HepG2 (cell line): ENCODE results near the gene ENTPD2. TPM values are rescaled to one million over a fixed set of nuclear protein-coding genes. Genes with fewer than 3 reads are reported as not detected.

ENCODE experiments used
- CBX2 ChIP-seq, 2 experiments: fragments of 200-600 bp in 1 of 2; sonication (generic); formaldehyde crosslinking in 1 of 2; IDR thresholded peaks; 2 replicates each; pipeline versions ENCODE4 v1.7.0 to v1.8.1; 2018 to 2022; ENCODE audit warnings: low read depth in 2 of 2, low read length in 1 of 2, mild to moderate bottlenecking in 1 of 2, missing genetic modification reagents in 1 of 2
- HDAC1 ChIP-seq: sonication (generic); formaldehyde crosslinking; IDR thresholded peaks from 2 replicates; pipeline ENCODE4 v1.5.1; 2020; ENCODE audit warnings: mild to moderate bottlenecking, missing genetic modification reagents
- HOMEZ ChIP-seq: IDR thresholded peaks from 2 replicates; pipeline ENCODE4 v1.6.1; 2016; ENCODE audit warnings: low read depth
- KLF6 ChIP-seq: IDR thresholded peaks from 2 replicates; pipeline ENCODE4 v1.8.0; 2016; ENCODE audit warnings: missing biosample characterization, missing genetic modification reagents
- SIX1 ChIP-seq: sonication (generic); formaldehyde crosslinking; IDR thresholded peaks from 2 replicates; pipeline ENCODE4 v1.4.0; 2020; ENCODE audit warnings: missing genetic modification reagents, borderline replicate concordance
- SKIL ChIP-seq: sonication (generic); formaldehyde crosslinking; IDR thresholded peaks from 2 replicates; pipeline ENCODE4 v1.8.0; 2022; ENCODE audit warnings: missing genetic modification reagents, mild to moderate bottlenecking, moderate library complexity, borderline replicate concordance
- SP140L ChIP-seq: sonication (generic); formaldehyde crosslinking; IDR thresholded peaks from 2 replicates; pipeline ENCODE4 v1.4.0; 2020; ENCODE audit warnings: missing genetic modification reagents, borderline replicate concordance
- ZFYVE20 ChIP-seq: sonication (generic); formaldehyde crosslinking; IDR thresholded peaks from 2 replicates; pipeline ENCODE4 v1.8.0; 2023; ENCODE audit warnings: low read depth, mild to moderate bottlenecking, moderate library complexity, missing genetic modification reagents, borderline replicate concordance
- ZKSCAN1 ChIP-seq: fragments of 150-350 bp; IDR thresholded peaks from 2 replicates; pipeline ENCODE4 v1.6.1; 2014; ENCODE audit warnings: low read length
- ZNF530 ChIP-seq: sonication (generic); formaldehyde crosslinking; IDR thresholded peaks from 2 replicates; pipeline ENCODE4 v1.5.0; 2020; ENCODE audit warnings: low read depth, mild to moderate bottlenecking, missing genetic modification reagents
- ZNF546 ChIP-seq: sonication (generic); formaldehyde crosslinking; conservative IDR thresholded peaks from 2 replicates; pipeline ENCODE4 v1.8.1; 2023; ENCODE audit warnings: mild to moderate bottlenecking, missing genetic modification reagents
- ZNF598 ChIP-seq: sonication (generic); formaldehyde crosslinking; IDR thresholded peaks from 2 replicates; pipeline ENCODE4 v1.5.1; 2020; ENCODE audit warnings: mild to moderate bottlenecking, missing genetic modification reagents, borderline replicate concordance
- ZNF619 ChIP-seq: sonication (generic); formaldehyde crosslinking; IDR thresholded peaks from 2 replicates; pipeline ENCODE4 v1.4.0; 2020; ENCODE audit warnings: mild to moderate bottlenecking, missing genetic modification reagents
- polyA plus RNA-seq, 8 experiments: library from polyadenylated mRNA; depleted of rRNA in 3 of 8; stranded (reverse) in 7 of 8; unstranded in 1 of 8; fragments of >200 nt; fragmentation: Illumina TruSeq in 4 of 8; extraction: Trizol in 4 of 8; gene quantifications; 2 replicates each; pipeline versions ENCODE4 v1.2.1 to v1.2.3, GENCODE V29; 2011 to 2016; ENCODE audit warnings: low read depth in 4 of 8, missing spikeins in 1 of 8, mixed read lengths in 1 of 8; ENCODE audit not compliant: insufficient read depth in 1 of 8
- total RNA-seq, 5 experiments: library from RNA; depleted of rRNA; stranded (reverse); fragments of >200 nt; fragmentation: Illumina TruSeq; extraction: Trizol; gene quantifications; 2 replicates each; pipeline ENCODE4 v1.2.3, GENCODE V29; 2016; ENCODE audit warnings: low read depth in 1 of 5
- TF ChIP-seq, protein P1 (sequence below): sonication (generic); formaldehyde crosslinking; IDR thresholded peaks from 2 replicates; pipeline ENCODE4 v1.5.0; 2020; ENCODE audit warnings: mild to moderate bottlenecking, missing genetic modification reagents, borderline replicate concordance
- TF ChIP-seq, protein P2 (sequence below): sonication (generic); formaldehyde crosslinking; IDR thresholded peaks from 2 replicates; pipeline ENCODE4 v1.4.0; 2020; ENCODE audit warnings: missing genetic modification reagents
- TF ChIP-seq, protein P3 (sequence below): sonication (generic); formaldehyde crosslinking; IDR thresholded peaks from 2 replicates; pipeline ENCODE4 v1.4.0; 2020; ENCODE audit warnings: mild to moderate bottlenecking, missing genetic modification reagents

ENTPD2 gene
- total and polyA plus RNA-seq, 2 of the 13 experiments (the other 11 are each of a cell fraction or from before 2014, with no cell fraction given), result 0.95 to 3.2 TPM

DNA sequence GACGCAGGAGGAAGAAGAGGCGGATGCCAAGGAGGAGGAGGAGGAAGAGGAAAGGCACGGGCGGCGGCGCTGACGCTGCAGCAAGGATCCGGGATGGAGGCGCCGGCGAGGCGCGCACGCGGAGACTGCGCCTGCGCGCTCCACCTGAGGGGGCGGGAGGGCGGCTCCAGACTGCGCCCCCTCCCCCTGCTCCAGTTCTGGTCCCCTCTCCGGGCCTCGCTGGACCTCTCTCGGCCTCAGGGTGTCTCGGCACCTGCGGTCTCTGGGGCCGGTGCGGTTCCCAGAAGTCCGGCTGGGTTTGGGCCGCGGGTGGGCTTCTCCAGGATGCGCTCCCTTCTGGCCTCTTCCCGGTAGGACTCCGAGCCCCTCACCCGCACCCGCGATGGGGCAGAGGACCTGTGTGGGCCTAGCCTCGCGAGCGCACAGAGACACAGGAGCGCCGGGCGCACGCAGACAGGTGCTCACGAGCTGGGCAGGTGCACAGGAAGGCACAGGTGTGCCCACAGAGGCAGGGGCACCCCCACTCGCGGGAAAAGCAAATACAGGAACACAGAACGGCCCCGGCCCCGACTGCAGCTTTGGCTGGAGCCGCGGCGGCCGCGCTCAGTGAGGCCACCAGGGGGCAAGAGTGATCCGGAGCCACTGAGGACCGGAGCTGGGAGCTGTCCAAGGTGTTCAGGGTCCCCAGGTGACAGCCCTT lies 7.6 kb downstream of the ENTPD2 start, which contains the start of gene NPDC1 (continued):
- TF ChIP-seq, protein P1, sequence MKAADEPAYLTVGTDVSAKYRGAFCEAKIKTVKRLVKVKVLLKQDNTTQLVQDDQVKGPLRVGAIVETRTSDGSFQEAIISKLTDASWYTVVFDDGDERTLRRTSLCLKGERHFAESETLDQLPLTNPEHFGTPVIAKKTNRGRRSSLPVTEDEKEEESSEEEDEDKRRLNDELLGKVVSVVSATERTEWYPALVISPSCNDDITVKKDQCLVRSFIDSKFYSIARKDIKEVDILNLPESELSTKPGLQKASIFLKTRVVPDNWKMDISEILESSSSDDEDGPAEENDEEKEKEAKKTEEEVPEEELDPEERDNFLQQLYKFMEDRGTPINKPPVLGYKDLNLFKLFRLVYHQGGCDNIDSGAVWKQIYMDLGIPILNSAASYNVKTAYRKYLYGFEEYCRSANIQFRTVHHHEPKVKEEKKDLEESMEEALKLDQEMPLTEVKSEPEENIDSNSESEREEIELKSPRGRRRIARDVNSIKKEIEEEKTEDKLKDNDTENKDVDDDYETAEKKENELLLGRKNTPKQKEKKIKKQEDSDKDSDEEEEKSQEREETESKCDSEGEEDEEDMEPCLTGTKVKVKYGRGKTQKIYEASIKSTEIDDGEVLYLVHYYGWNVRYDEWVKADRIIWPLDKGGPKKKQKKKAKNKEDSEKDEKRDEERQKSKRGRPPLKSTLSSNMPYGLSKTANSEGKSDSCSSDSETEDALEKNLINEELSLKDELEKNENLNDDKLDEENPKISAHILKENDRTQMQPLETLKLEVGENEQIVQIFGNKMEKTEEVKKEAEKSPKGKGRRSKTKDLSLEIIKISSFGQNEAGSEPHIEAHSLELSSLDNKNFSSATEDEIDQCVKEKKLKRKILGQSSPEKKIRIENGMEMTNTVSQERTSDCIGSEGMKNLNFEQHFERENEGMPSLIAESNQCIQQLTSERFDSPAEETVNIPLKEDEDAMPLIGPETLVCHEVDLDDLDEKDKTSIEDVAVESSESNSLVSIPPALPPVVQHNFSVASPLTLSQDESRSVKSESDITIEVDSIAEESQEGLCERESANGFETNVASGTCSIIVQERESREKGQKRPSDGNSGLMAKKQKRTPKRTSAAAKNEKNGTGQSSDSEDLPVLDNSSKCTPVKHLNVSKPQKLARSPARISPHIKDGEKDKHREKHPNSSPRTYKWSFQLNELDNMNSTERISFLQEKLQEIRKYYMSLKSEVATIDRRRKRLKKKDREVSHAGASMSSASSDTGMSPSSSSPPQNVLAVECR (CRISPR knock-in tag), result peak; percentile 88
- TF ChIP-seq ZKSCAN1 (no peak), ZNF619 (CRISPR knock-in tag) (peak; percentile 30; the same call in 1 of the 2 replicates), HDAC1 (CRISPR knock-in tag) (peak; percentile 58; the same call in 1 of the 2 replicates), ZNF530 (CRISPR knock-in tag) (no peak), HOMEZ (peak; percentile 34; the same call in 1 of the 2 replicates), CBX2 (IDR thresholded peaks at IDR 0.05; ENCODE audit: low read depth, low read length) (no peak), CBX2 (CRISPR knock-in tag; IDR thresholded peaks at IDR 0.05; ENCODE audit: low read depth) (no peak), SKIL (CRISPR knock-in tag) (no peak), ZNF598 (peak; percentile 74; the same call in 1 of the 2 replicates), KLF6 (CRISPR knock-in tag) (peak; percentile 86; the same call in 1 of the 2 replicates), ZNF546 (CRISPR knock-in tag) (no peak), SIX1 (CRISPR knock-in tag) (no peak), ZFYVE20 (CRISPR knock-in tag) (no peak), SP140L (CRISPR knock-in tag) (peak; percentile 87; the same call in 1 of the 2 replicates)
- TF ChIP-seq, protein P2, sequence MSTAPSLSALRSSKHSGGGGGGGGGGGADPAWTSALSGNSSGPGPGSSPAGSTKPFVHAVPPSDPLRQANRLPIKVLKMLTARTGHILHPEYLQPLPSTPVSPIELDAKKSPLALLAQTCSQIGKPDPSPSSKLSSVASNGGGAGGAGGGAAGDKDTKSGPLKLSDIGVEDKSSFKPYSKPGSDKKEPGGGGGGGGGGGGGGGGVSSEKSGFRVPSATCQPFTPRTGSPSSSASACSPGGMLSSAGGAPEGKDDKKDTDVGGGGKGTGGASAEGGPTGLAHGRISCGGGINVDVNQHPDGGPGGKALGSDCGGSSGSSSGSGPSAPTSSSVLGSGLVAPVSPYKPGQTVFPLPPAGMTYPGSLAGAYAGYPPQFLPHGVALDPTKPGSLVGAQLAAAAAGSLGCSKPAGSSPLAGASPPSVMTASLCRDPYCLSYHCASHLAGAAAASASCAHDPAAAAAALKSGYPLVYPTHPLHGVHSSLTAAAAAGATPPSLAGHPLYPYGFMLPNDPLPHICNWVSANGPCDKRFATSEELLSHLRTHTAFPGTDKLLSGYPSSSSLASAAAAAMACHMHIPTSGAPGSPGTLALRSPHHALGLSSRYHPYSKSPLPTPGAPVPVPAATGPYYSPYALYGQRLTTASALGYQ (CRISPR knock-in tag), result 0 out of 2 replicates have a peak, but pooled peaks have one; percentile 47
- TF ChIP-seq, protein P3, sequence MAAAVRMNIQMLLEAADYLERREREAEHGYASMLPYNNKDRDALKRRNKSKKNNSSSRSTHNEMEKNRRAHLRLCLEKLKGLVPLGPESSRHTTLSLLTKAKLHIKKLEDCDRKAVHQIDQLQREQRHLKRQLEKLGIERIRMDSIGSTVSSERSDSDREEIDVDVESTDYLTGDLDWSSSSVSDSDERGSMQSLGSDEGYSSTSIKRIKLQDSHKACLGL, result 0 out of 2 replicates have a peak, but pooled peaks have one; percentile 47
